ENCODE data around the gene MAP3K2.

Gene MAP3K2

DNA sequence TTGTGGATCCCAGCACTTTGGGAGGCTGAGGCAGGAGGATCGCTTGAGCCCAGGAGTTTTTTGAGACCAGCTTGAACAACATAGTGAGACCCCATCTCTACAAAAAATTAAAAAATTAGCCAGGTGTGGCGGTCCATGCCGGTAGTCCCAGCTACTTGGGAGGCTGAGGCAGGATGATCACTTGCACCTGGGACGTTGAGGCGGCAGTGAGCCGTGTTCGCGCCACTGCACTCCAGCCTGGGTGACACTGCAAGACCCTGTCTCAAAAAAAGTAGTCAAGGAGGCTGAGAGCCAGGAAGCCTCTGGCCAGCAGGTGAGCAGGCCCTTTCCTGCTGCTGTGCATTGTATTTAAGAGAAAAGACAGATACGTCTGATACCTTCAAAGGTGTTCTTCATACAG, 19.3 kb upstream of the MAP3K2 start:
- no peak for DNase-seq

DNA sequence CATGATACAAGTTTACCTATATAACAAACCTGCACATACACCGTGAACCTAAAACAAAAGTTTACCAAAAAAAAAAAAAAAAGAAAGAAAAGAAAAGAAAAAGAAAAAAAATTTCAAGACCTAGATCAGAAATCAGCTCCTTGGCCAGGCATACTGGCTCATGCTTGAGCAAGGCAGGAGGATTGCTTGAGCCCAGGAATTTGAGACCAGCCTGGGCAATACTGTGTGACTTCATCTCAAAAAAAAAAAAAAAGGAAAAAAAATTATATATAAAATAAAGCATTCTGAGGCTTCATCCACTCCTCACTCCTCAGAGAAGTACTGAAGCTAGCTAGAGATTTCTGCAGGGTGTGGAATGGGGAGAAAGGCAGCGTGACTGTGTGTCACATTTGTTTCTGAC, 18.7 kb upstream of the MAP3K2 start:
- DNase-seq, result no peak

DNA sequence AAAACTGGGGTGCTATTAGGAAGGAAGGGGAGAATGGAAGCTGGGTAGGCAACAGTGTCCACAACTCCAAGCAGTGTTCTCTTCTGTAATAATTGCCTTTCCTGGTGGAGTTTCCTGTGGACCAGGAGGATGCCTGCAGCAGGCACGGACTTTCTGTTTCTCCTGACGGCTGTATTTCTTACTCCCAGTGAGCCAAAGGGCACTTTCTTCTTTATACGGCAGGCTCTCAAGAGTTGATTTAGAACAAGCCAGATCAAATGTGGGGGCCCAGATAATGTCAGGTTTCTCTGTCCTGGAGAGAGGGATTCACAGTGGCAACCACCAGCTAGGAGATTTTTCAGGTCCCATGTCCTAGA, 17.5 kb upstream of the MAP3K2 start:
- no peak for DNase-seq

DNA sequence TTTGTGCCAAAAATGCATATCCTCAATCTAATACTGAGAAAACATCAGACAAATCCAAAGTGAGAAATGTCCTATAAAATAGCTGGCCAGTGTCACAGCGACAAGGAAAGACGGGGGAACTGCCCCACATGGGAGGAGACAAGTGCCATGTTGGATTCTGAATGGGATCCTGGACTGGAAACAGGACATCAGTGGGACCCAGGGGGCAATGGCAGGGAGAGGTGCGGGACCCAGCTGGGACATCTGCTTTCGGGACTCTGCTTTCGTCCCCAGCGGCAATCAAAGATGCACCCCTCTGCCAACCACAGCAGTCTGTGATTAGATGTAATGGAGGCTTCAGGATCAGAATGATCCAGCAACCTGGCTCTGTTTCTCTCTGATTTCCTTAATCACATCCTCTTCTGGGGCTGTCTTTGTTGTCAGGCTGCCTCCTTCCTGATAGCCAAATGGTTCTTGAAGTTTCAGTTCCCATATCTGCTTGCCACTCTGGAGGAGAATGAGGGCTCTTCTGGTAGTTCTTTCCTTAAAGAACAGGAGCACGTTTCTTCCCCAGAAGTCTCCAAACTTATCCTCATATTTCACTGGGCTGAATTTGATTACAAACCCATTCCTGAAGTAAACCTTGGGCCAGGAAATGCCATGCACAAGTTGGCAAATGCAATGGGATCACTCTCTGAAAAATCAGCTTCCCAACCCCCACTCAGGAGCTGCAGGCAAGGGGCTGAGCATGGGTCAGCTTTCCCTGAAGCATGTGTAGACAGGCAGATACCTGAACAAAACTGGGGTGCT, 16.9 kb upstream of the MAP3K2 start:
- DNase-seq, result no peak

- DNase-seq, result no peak
Measured at GRCh38 chr2:127403460-127403859, 15.7 kb upstream of the MAP3K2 start.

DNA sequence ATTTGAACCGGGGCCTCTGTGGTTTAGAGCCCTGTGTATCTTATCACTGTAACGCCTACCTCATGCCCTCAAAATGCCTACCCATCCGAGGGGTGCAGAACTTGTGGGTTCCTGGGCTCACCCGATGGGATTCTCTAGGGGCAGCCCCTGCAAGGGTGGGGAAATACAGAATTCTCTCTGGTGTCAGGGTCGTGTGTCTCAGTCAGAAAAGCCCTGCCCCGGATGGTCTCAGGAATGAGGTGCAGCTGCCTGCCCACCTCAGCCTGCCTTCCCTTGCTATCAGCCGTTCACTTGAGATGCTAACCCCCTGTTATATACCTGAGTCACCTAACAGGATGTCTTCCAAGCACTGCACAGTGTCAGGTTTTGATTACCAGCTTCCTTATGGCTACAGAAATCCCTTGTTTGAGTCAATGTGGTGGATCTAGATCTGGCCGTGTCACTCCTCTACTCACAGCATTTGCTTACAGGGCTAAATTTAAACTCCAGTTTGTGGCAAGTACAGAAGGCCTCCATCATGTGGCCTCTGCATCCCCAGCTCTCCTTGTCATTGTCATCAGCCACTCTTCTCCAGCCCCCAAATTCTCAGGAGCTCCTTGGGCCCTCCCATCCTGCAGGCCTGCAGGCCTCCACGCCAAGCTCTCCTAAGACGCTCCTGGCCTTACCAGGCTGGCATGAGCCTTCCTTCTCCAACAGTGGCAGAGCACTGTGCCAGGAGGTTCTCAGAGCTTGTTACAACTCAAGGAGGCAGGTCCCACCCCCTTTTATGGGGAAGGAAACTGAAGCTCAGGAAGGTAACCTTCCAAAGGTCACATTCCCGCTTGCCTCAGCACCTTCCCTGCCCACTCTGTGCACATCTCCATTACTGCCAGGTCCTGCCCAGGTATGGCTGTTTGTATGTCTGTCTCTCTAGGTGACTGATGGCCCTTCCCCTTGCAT, 14.3 kb upstream of the MAP3K2 start:
- DNase-seq, result no peak

DNA sequence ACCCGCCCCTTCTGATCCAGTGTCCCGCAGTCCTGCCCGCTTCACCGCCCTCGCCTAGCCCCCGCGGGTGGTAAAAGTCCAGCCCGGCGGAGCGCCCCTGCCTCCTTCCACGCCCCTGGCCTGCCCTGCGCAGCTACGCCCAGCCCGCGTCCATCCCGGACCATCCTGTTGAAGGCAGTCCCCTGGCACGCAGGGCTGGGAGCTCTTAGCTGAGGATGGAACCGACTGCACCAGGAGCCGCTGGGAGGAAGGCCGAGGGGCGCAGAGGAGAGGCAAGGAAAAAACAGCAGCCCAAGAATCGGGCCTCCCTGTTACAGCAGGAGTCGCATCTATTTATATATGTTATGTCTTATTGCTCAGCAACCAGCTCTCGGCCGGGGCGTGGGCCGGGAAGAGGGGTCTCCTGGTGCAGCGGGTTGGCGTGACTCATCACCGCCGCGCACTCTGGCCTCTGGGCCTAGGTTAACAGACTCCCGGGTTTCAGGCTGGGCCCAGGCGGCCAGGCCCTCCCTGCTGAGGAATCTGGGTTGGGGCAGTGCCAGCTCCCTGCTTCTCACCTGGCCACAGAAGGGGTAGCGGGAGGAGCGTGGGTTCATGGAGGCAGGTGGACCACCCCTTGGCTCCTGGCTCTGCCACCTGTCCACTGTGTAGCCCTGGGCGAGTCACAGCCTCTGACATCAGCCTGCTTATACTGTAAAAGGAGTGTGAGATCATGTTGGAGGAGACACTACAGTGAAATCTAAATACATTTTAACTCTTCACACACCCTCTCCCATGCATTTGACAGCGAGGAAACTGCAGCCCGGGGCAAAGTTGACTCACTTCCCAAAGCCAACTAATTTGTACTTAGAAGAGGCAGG, 13.4 kb upstream of the MAP3K2 start:
- no peak for DNase-seq

GRCh38 chr2:127400533-127400896, 12.7 kb upstream of the MAP3K2 start:
- DNase-seq, result no peak

GRCh38 chr2:127398239-127398590, 10.4 kb upstream of the MAP3K2 start:
- DNase-seq, result no peak

- DNase-seq, result no peak
Measured at GRCh38 chr2:127397568-127398238, 9.9 kb upstream of the MAP3K2 start.

DNA sequence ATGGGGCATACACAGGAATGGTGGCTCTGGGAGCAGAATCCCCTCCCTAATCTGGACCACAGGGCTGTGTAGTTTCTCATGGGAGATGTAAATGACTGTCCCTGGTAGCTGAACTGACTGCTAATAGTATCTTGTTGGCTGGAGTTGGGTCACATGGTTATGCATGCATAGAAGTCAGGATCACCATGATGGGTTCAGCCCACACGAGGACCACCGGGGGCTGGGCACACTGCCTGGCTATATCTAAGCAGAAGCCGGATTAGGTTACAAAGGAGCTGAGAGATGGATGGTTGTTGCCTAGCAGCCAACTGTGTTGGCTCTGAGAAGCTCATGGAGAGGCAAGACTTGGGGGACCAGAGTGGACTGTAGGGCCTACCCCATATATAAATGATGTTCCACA, 6.7 kb upstream of the MAP3K2 start:
- DNase-seq, result no peak

GRCh38 chr2:127392828-127393578, 5.2 kb upstream of the MAP3K2 start:
- no peak for DNase-seq

DNA sequence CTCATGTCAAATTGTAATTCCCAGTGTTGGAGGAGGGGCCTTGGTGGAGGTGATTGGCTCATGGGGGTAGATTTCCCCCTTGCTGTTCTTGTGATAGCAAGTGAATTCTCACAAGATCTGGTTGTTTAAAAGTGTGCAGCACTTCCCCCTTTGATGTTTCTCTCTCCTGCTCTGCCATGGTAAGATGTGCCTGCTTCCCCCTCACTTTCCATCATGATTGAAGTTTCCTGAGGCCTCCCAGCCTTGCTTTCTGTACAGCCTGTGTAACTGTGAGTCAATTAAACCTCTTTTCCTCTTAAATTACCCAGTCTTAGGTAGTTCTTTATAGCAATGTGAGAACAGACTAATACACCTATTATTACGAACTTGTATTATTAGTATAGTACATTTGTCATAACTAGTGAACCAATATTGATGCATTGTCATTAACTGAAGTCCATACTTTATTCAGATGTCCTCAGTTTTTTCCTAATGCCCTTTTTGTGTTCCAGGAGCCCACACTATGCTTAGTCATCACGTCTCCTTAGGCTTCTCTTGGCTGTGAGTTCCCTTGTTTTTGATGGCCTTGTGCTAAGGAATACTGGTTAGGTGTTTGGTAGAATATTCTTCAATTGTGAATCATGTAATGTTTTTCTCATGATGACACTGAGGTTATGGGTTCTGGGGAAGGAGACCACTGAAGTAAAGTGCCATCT, 4.5 kb upstream of the MAP3K2 start:
- no peak for DNase-seq

DNA sequence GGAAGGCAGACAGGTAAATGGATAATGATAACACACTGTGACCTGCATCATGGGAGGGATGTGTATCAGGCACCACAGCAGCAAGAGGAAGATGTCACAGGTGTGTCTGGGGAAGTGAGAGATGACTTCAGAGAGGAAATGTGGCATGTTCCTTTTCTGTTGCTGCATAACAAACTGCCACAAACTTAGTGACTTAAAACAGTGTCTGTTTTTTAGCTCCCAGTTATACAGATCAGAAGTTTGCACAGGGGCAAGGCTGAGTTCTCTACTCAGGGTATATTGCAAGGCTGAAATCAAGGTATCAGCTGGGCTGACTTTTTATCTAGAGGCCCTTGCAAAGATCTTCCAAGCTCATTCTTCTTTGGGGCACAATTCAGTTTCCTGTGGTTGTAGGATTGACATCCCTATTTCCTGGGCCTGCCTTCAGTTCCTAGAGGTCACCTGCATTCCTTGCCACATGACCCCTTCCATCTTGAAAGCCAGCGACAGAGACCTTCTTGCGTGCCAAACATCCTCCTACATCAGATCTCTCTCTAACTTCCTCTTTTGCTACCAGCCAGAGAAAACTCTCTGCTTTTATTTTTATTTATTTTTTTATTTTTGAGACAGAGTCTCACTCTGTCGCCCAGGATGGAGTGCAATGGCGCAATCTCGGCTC, 2.1 kb upstream of the MAP3K2 start:
- DNase-seq, result no peak

GRCh38 chr2:127388423-127389164, 819 bp upstream of the MAP3K2 start:
- DNase-seq, result no peak

DNA sequence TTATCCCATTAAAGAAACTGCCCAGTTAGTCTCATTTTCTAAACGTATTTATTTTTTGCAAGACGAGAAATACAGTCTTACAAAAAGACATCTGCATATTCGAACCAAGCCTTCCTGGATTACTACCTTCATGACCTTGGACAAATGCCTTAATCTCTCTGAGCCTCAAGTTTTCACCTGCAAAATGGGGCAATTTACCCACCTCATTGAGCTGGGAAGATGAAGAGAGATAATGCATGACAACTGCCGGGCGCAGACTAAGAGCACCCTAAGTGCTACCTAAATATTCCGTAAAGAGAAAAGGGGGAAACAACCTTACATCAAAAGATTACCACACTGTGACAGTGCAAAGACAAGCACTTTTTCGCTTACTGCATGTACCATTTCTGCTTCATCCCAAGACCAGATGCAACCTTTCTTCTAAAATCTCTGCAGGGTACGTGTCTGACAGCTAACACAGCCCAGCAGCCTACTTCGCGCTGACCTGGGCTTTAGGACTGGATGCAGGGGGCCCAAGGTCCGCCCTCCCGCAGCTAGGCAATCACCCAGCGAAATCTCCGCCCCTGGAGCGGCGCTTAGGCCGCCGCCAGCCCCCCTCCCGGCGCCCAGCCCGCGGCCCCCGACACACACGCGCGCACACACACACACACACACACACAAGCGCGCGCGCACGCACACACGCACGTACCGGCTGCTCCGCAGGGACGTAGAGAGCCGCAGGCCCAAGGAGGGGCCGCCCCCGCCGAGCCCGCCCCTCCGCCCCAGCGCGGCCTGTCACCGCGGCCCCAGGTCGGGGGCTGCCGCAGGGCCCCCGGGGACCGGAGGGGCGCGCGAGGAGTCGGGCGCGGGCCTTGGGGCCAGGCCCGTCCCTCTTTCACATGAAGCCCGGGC, 766 bp downstream of the MAP3K2 start:
- DNase-seq, result peak; percentile 72

GRCh38 chr2:127386246-127386645, 1.5 kb downstream of the MAP3K2 start:
- DNase-seq, result no peak

- DNase-seq, result no peak
Measured at GRCh38 chr2:127384529-127384928, 3.2 kb downstream of the MAP3K2 start.

- no peak for DNase-seq
Measured at GRCh38 chr2:127382831-127383230, 4.9 kb downstream of the MAP3K2 start.
